Endothelial cell of umbilical vein (primary cell): ENCODE measurements around the gene GABRB2. TPM values are rescaled to one million over a fixed set of nuclear protein-coding genes. Genes with fewer than 3 reads are reported as not detected.

Experiments used
- BruUV-seq: library from RNA; stranded (reverse); fragments of 400-500 nt; replicated peaks from 2 replicates; lab custom pipeline; 2021; lab: Mats Ljungman, UMichigan
- CTCF ChIA-PET: fragments of 300-600, 350-600 bp; sonication (Branson Sonifier 250); formaldehyde crosslinking; loops from one replicate; lab custom pipeline; 2021; ENCODE audit warnings: antibody characterized with exemption, inconsistent platforms; lab: Charles Lee
- POLR2A ChIA-PET: fragments of 300-600, 350-600 bp; sonication (Branson Sonifier 250); formaldehyde crosslinking; loops from one replicate; lab custom pipeline; 2021; ENCODE audit warnings: antibody characterized with exemption, inconsistent platforms; lab: Charles Lee
- DNase-seq: peaks from one replicate; pipeline ENCODE4 v3.0.0-alpha.2; 2011; ENCODE audit warnings: low read depth, low spot score
- FAIRE-seq: peaks from 2 replicates; lab custom pipeline; 2011; peaks lifted over from hg19 to GRCh38; lab: Jason Lieb, UNC
- H2AFZ ChIP-seq: 2 replicates; pipeline ENCODE4 v1.6.0; 2012; ENCODE audit warnings: low read depth, low read length, control low read depth, inconsistent platforms
- H3K27ac ChIP-seq: 2 replicates; pipeline ENCODE4 v1.5.1; 2011; ENCODE audit warnings: low read depth, mild to moderate bottlenecking, control low read depth, low read length, moderate library complexity; ENCODE audit not compliant: insufficient read depth
- H3K27me3 ChIP-seq, 2 experiments: 2 replicates each; pipeline versions ENCODE4 v1.6.0 to v1.6.1; 2011; ENCODE audit warnings: low read length in 2 of 2, mixed read lengths in 1 of 2; ENCODE audit not compliant: control insufficient read depth in 2 of 2, insufficient read depth in 2 of 2
- H3K36me3 ChIP-seq, 2 experiments: 2 replicates in 1 of 2; 3 replicates in 1 of 2; pipeline ENCODE4 v1.5.1; 2011; ENCODE audit warnings: low read length in 2 of 2, mild to moderate bottlenecking in 1 of 2, moderate library complexity in 1 of 2; ENCODE audit not compliant: control insufficient read depth in 2 of 2, insufficient read depth in 2 of 2; ENCODE audit errors: extremely low read depth in 1 of 2
- H3K4me1 ChIP-seq: 3 replicates; pipeline ENCODE4 v1.5.1; 2011; ENCODE audit warnings: mild to moderate bottlenecking, low read length; ENCODE audit not compliant: control insufficient read depth, insufficient read depth; ENCODE audit errors: extremely low read depth
- H3K4me2 ChIP-seq: 2 replicates; pipeline ENCODE4 v1.6.1; 2011; ENCODE audit warnings: low read length, control low read depth, mixed read lengths; ENCODE audit not compliant: insufficient read depth
- H3K4me3 ChIP-seq, 3 experiments: fragments of 200-600 bp in 1 of 3; sonication (generic), shearing (Covaris generic) in 1 of 3; replicated peaks in 1 of 3; 2 replicates each; pipeline ENCODE4 v1.5.1; 2011 to 2016; ENCODE audit warnings: control low read depth in 3 of 3, low read length in 3 of 3, mild to moderate bottlenecking in 2 of 3, inconsistent platforms in 1 of 3, low read depth in 1 of 3, moderate library complexity in 1 of 3; ENCODE audit not compliant: insufficient read depth in 1 of 3
- H3K79me2 ChIP-seq: 2 replicates; pipeline ENCODE4 v1.6.0; 2012; ENCODE audit warnings: low read length, inconsistent platforms; ENCODE audit not compliant: control insufficient read depth, insufficient read depth
- H3K9ac ChIP-seq: replicated peaks from 2 replicates; pipeline ENCODE3; 2011; ENCODE audit warnings: low read length, control low read depth; ENCODE audit not compliant: insufficient read depth; ENCODE audit errors: extremely low read depth
- H3K9me1 ChIP-seq: replicated peaks from 3 replicates; pipeline ENCODE4 v1.6.0; 2011; ENCODE audit warnings: mild to moderate bottlenecking, low read length; ENCODE audit not compliant: control insufficient read depth, insufficient read depth; ENCODE audit errors: extremely low read depth
- H3K9me3 ChIP-seq: replicated peaks from 2 replicates; pipeline ENCODE4 v1.5.1; 2012; ENCODE audit warnings: low read length, inconsistent platforms; ENCODE audit not compliant: control insufficient read depth, insufficient read depth
- H4K20me1 ChIP-seq: replicated peaks from 2 replicates; pipeline ENCODE3; 2011; ENCODE audit warnings: mild to moderate bottlenecking, low read length; ENCODE audit not compliant: control insufficient read depth, insufficient read depth; ENCODE audit errors: extremely low read depth
- CTCF ChIP-seq, 2 donors: IDR thresholded peaks; 1 replicate in 1 of 2; 2 replicates in 1 of 2; pipeline ENCODE4 v1.5.1; 2011; ENCODE audit warnings: low read length in 2 of 2, mild to moderate bottlenecking in 2 of 2, moderate library complexity in 2 of 2, control low read depth in 1 of 2, inconsistent platforms in 1 of 2, low read depth in 1 of 2; ENCODE audit not compliant: insufficient read depth in 1 of 2; ENCODE audit errors: extremely low read depth in 1 of 2
- EZH2 ChIP-seq: IDR thresholded peaks from 2 replicates; pipeline ENCODE4 v1.6.1; 2012; ENCODE audit warnings: borderline replicate concordance, low read depth, mild to moderate bottlenecking, moderate library complexity, low read length, inconsistent platforms; ENCODE audit not compliant: severe bottlenecking
- GATA2 ChIP-seq: IDR thresholded peaks from 2 replicates; pipeline ENCODE4 v1.7.0; 2011; ENCODE audit warnings: low read depth, mild to moderate bottlenecking, moderate library complexity, mixed read lengths, low read length; ENCODE audit not compliant: insufficient read length, insufficient read depth
- dilution Hi-C: fragments of 300-500 bp; cut with MboI; formaldehyde crosslinking; loops from one replicate; pipeline ENCODE4 v1.15.0; 2019; ENCODE audit warnings: low sequenced_read_pairs; ENCODE audit not compliant: extremely low pct_ligation_motif_present
- intact Hi-C: fragments of 100-400 bp; cut with micrococcal nuclease; formaldehyde crosslinking; loops from one replicate; pipeline ENCODE4 v1.10.0; 2022
- polyA plus RNA-seq, 4 experiments: library from polyadenylated mRNA; depleted of rRNA in 3 of 4; stranded (reverse) in 3 of 4; unstranded in 1 of 4; fragments of >200 nt; gene quantifications; 2 replicates each; pipeline versions ENCODE4 v1.2.1 to v1.2.3, GENCODE V29; 2011 to 2012; ENCODE audit warnings: missing spikeins in 1 of 4
- total RNA-seq: library from RNA; stranded (reverse); gene quantifications from 2 replicates; pipeline ENCODE4 v1.2.3, GENCODE V29; 2021

GABRB2 gene
- total and polyA plus RNA-seq, 2 donors (not counting 3 experiments of a cell fraction or from before 2014, with no cell fraction given): not detected

GRCh38 chr5:161340012-161340411 is 206.5 kb downstream of the GABRB2 start:
- BruUV-seq: no TSS peak
- FAIRE-seq: no peak
- no peaks in the 10 kb centered on the region for H3K9me1 ChIP-seq
- no peak overlapping the region for H3K9ac ChIP-seq
- DNase-seq: no peak
- no peak overlapping the region for H3K27ac ChIP-seq
- no peaks in the 10 kb centered on the region for H3K27me3 ChIP-seq
- H3K4me3 ChIP-seq: no peak overlapping the region
- intact Hi-C loops (no loop called here), dilution Hi-C loops (no loop called here)
- no peaks in the 10 kb centered on the region for H3K9me3 ChIP-seq
- ChIA-PET CTCF (no interaction called here), POLR2A (no interaction called here)
- no peaks in the 10 kb centered on the region for H3K79me2 ChIP-seq
- H3K4me1 ChIP-seq: no peaks in the 10 kb centered on the region
- no peak overlapping the region for H2AFZ ChIP-seq
- H3K4me2 ChIP-seq: no peak overlapping the region
- no peak for TF ChIP-seq EZH2
- H3K36me3 ChIP-seq: no peaks in the 10 kb centered on the region
- no peaks in the 10 kb centered on the region for H4K20me1 ChIP-seq

- Histone ChIP-seq H3K9me3 (no peaks in the 10 kb centered on the region), H3K9me1 (no peaks in the 10 kb centered on the region), H3K4me1 (no peaks in the 10 kb centered on the region), H4K20me1 (no peaks in the 10 kb centered on the region), H3K36me3 (no peaks in the 10 kb centered on the region), H3K27me3 (no peaks in the 10 kb centered on the region), H3K79me2 (no peaks in the 10 kb centered on the region), H3K4me3 (no peak overlapping the region), H3K27ac (no peak overlapping the region), H2AFZ (no peak overlapping the region), H3K4me2 (no peak overlapping the region), H3K9ac (no peak overlapping the region)
- dilution Hi-C loops: no loop called here
- BruUV-seq: no TSS peak
- CTCF ChIA-PET: no interaction called here
- FAIRE-seq (no peak), DNase-seq (no peak)
- POLR2A ChIA-PET: no interaction called here
- TF ChIP-seq CTCF (IDR thresholded peaks at IDR 0.05; ENCODE audit: extremely low read depth in 1 of 2, insufficient read depth in 1 of 2, low read depth in 1 of 2, low read length in 2 of 2) (no peak), GATA2 (no peak)
- intact Hi-C loops: no loop called here
These were observed 213.2 kb downstream of the GABRB2 start for GRCh38 chr5:161333194-161333880.
